ENCODE data around the gene LRRC10B.

LRRC10B gene

DNA sequence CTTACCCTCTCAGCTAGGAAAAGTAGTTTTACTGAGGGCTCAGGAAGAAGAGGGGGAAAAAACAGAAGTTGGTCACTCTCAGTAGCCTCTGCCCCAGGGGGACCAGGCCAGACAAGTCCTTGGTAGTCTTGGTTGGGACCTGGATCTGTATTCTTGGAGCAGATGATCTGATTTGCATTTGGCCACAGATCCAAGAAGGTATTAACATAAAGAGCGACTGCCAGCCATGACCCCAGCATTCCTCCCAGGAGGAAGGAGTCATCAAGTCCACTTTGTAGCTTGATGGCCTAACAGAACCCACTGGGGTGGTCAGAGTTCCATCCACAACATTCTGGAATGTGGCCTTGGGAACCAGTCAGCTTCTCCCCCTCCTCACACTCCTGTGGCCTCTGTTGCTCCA is 6.0 kb upstream of the LRRC10B start:
- no peak for TF ChIP-seq FOXP2 (optimal IDR thresholded peaks at IDR 0.05; ENCODE audit: borderline replicate concordance, extremely low read depth, extremely low read length, insufficient read depth)
- TF ChIP-seq SIN3A (IDR thresholded peaks at IDR 0.05; ENCODE audit: borderline replicate concordance, insufficient read depth, low read length), result no peak
- TF ChIP-seq, protein P1, sequence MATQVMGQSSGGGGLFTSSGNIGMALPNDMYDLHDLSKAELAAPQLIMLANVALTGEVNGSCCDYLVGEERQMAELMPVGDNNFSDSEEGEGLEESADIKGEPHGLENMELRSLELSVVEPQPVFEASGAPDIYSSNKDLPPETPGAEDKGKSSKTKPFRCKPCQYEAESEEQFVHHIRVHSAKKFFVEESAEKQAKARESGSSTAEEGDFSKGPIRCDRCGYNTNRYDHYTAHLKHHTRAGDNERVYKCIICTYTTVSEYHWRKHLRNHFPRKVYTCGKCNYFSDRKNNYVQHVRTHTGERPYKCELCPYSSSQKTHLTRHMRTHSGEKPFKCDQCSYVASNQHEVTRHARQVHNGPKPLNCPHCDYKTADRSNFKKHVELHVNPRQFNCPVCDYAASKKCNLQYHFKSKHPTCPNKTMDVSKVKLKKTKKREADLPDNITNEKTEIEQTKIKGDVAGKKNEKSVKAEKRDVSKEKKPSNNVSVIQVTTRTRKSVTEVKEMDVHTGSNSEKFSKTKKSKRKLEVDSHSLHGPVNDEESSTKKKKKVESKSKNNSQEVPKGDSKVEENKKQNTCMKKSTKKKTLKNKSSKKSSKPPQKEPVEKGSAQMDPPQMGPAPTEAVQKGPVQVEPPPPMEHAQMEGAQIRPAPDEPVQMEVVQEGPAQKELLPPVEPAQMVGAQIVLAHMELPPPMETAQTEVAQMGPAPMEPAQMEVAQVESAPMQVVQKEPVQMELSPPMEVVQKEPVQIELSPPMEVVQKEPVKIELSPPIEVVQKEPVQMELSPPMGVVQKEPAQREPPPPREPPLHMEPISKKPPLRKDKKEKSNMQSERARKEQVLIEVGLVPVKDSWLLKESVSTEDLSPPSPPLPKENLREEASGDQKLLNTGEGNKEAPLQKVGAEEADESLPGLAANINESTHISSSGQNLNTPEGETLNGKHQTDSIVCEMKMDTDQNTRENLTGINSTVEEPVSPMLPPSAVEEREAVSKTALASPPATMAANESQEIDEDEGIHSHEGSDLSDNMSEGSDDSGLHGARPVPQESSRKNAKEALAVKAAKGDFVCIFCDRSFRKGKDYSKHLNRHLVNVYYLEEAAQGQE (IDR thresholded peaks at IDR 0.05; ENCODE audit: insufficient read depth in 1 of 2, low read depth in 2 of 2, low read length in 2 of 2), result no peak
- no peak for TF ChIP-seq POLR2AphosphoS5 (IDR thresholded peaks at IDR 0.05; ENCODE audit: low read depth, low read length)
- no peak for TF ChIP-seq TAF1 (IDR thresholded peaks at IDR 0.05; ENCODE audit: borderline replicate concordance, insufficient read depth, low read length)

DNA sequence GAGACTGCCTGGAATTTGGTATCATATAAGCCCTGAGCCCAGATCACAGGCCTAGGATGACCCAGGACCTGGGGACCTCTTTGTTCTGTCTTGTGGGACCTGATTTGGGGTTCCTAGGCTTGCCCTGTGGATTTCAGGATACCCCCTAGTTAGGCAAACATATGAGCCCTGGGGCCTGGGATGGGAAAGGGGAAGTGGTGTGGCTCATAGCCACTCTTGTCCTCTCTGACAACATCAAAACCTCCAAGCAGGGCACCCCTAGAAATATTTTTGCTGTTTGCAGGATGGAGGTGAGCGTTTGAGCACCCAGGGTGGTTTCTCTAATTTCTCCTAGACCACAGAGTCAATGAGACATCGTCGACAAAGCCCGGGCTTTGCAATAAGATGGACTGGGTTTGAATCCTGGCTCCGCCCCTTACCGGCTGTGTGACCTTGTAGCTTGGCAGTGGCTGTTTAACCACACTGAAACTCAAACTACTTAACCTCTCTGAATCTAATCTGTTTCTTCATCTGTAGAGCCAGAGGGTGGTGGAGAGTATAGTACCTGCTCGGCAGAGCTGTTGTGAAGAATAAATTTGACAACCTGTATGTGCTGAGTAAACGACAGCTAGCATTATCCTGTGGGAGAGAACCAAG is 5.3 kb upstream of the LRRC10B start:
- TF ChIP-seq TAF1 (IDR thresholded peaks at IDR 0.05; ENCODE audit: borderline replicate concordance, insufficient read depth, low read length), result no peak
- TF ChIP-seq, protein P1 (IDR thresholded peaks at IDR 0.05; ENCODE audit: insufficient read depth in 1 of 2, low read depth in 2 of 2, low read length in 2 of 2), result no peak
- no peak for TF ChIP-seq SIN3A (IDR thresholded peaks at IDR 0.05; ENCODE audit: borderline replicate concordance, insufficient read depth, low read length)
- TF ChIP-seq POLR2AphosphoS5 (IDR thresholded peaks at IDR 0.05; ENCODE audit: low read depth, low read length), result no peak
- TF ChIP-seq FOXP2 (optimal IDR thresholded peaks at IDR 0.05; ENCODE audit: borderline replicate concordance, extremely low read depth, extremely low read length, insufficient read depth), result no peak

GRCh38 chr11:61505106-61505505 is 3.4 kb upstream of the LRRC10B start:
- TF ChIP-seq FOXP2 (optimal IDR thresholded peaks at IDR 0.05; ENCODE audit: borderline replicate concordance, extremely low read depth, extremely low read length, insufficient read depth) (no peak), TAF1 (IDR thresholded peaks at IDR 0.05; ENCODE audit: borderline replicate concordance, insufficient read depth, low read length) (no peak), SIN3A (IDR thresholded peaks at IDR 0.05; ENCODE audit: borderline replicate concordance, insufficient read depth, low read length) (no peak), POLR2AphosphoS5 (IDR thresholded peaks at IDR 0.05; ENCODE audit: low read depth, low read length) (no peak)
- TF ChIP-seq, protein P1 (IDR thresholded peaks at IDR 0.05; ENCODE audit: insufficient read depth in 1 of 2, low read depth in 2 of 2, low read length in 2 of 2), result no peak

GRCh38 chr11:61505640-61506155 is 2.9 kb upstream of the LRRC10B start:
- TF ChIP-seq, protein P1 (IDR thresholded peaks at IDR 0.05; ENCODE audit: insufficient read depth in 1 of 2, low read depth in 2 of 2, low read length in 2 of 2), result no peak
- TF ChIP-seq POLR2AphosphoS5 (IDR thresholded peaks at IDR 0.05; ENCODE audit: low read depth, low read length) (no peak), FOXP2 (optimal IDR thresholded peaks at IDR 0.05; ENCODE audit: borderline replicate concordance, extremely low read depth, extremely low read length, insufficient read depth) (no peak), SIN3A (IDR thresholded peaks at IDR 0.05; ENCODE audit: borderline replicate concordance, insufficient read depth, low read length) (no peak), TAF1 (IDR thresholded peaks at IDR 0.05; ENCODE audit: borderline replicate concordance, insufficient read depth, low read length) (no peak)
